Measurements from ENCODE around the gene USP40. TPM values are rescaled to one million over a fixed set of nuclear protein-coding genes. Genes with fewer than 3 reads are reported as not detected.

USP40 gene
- total RNA-seq, 4 donors from 2014 or later = 30.7 to 113 (median 41.3) TPM

- no peaks in the 10 kb centered on the region for H3K27me3 ChIP-seq
- no peak overlapping the region for H3K4me3 ChIP-seq
- 94% methylated on average over 20 of the region's 20 CpGs; no CpG with 5 or more reads in 1 of the 2 donors for WGBS, 2 donors (ENCODE audit: low coverage in 1 of 2)
- peaks cover 0 to 10% (median 3%) of the 10 kb centered on the region in 4 donors for H3K4me1 ChIP-seq
- TF ChIP-seq CTCF (IDR thresholded peaks at IDR 0.05) = no peak
- no peak for TF ChIP-seq POLR2A (IDR thresholded peaks at IDR 0.05)
- H3K27ac ChIP-seq = no peak overlapping the region
- no peaks in the 10 kb centered on the region for H3K9me3 ChIP-seq
- in situ Hi-C loops (cut with MboI; ENCODE audit: low pct_ligation_motif_present in 1 of 4, low pct_unique_long_range_greater_than_20kb in 1 of 4, low sequenced_read_pairs in 3 of 4) = loop anchor here in 2 of 4 donors (25.0 kb wide), 2 partner anchors 254 to 379 kb away; partner anchors contain the start of genes UGT1A4 (in 1 of the 2) and UGT1A5 (in 1 of the 2)
- no peak for DNase-seq
- intact Hi-C loops (cut with DNase I; ENCODE audit: low total_unique reads) = loop anchor here (10.0 kb wide), 1 partner anchor 183 kb away; no protein-coding TSS in a partner anchor
- peaks cover 0 to 52% (median 19%) of the 10 kb centered on the region in 4 donors for H3K36me3 ChIP-seq
These were observed 108.5 kb downstream of the USP40 start for GRCh38 chr2:233458031-233458610.

- H3K4me1 ChIP-seq = peaks cover 0 to 10% (median 3%) of the 10 kb centered on the region in 4 donors
- no peak for DNase-seq
- no peak overlapping the region for H3K27ac ChIP-seq
- H3K27me3 ChIP-seq = no peaks in the 10 kb centered on the region
- in situ Hi-C loops (cut with MboI; ENCODE audit: low pct_ligation_motif_present in 1 of 4, low pct_unique_long_range_greater_than_20kb in 1 of 4, low sequenced_read_pairs in 3 of 4) = loop anchor here in 2 of 4 donors (25.0 kb wide), 2 partner anchors 255 to 380 kb away; partner anchors contain the start of genes UGT1A4 (in 1 of the 2) and UGT1A5 (in 1 of the 2)
- H3K36me3 ChIP-seq = peaks cover 0 to 52% (median 20%) of the 10 kb centered on the region in 4 donors
- intact Hi-C loops (cut with DNase I; ENCODE audit: low total_unique reads) = loop anchor here (10.0 kb wide), 1 partner anchor 183 kb away; no protein-coding TSS in a partner anchor
- no peak overlapping the region for H3K4me3 ChIP-seq
- WGBS, 2 donors (ENCODE audit: low coverage in 1 of 2) = 71 to 86% methylated on average over 5 of the region's 5 CpGs
- no peak for TF ChIP-seq POLR2A (IDR thresholded peaks at IDR 0.05)
- TF ChIP-seq CTCF (IDR thresholded peaks at IDR 0.05) = no peak
- TF ChIP-seq EP300 (IDR thresholded peaks at IDR 0.05; ENCODE audit: low read depth) = no peak
- TF ChIP-seq POLR2AphosphoS5 (IDR thresholded peaks at IDR 0.05) = no peak
- no peaks in the 10 kb centered on the region for H3K9me3 ChIP-seq
These were observed 109.2 kb downstream of the USP40 start for GRCh38 chr2:233457356-233457755.

- no peak for DNase-seq
- H3K36me3 ChIP-seq = peaks cover 0 to 54% (median 22%) of the 10 kb centered on the region in 4 donors
- H3K4me1 ChIP-seq = peaks cover 0 to 10% (median 3%) of the 10 kb centered on the region in 4 donors
- no peak overlapping the region for H3K27ac ChIP-seq
- in situ Hi-C loops (cut with MboI; ENCODE audit: low pct_ligation_motif_present in 1 of 4, low pct_unique_long_range_greater_than_20kb in 1 of 4, low sequenced_read_pairs in 3 of 4) (loop anchor here in 2 of 4 donors (25.0 kb wide), 2 partner anchors 255 to 380 kb away; partner anchors contain the start of genes UGT1A4 (in 1 of the 2) and UGT1A5 (in 1 of the 2)), intact Hi-C loops (cut with DNase I; ENCODE audit: low total_unique reads) (loop anchor here (10.0 kb wide), 1 partner anchor 182 kb away; no protein-coding TSS in a partner anchor)
- TF ChIP-seq POLR2A (IDR thresholded peaks at IDR 0.05) (no peak), CTCF (IDR thresholded peaks at IDR 0.05) (no peak), POLR2AphosphoS5 (IDR thresholded peaks at IDR 0.05) (no peak), EP300 (IDR thresholded peaks at IDR 0.05; ENCODE audit: low read depth) (no peak)
- 96 to 100% methylated on average over 1 to 5 of the region's 5 CpGs for WGBS, 2 donors (ENCODE audit: low coverage in 1 of 2)
- no peak overlapping the region for H3K4me3 ChIP-seq
- no peaks in the 10 kb centered on the region for H3K27me3 ChIP-seq
- H3K9me3 ChIP-seq = no peaks in the 10 kb centered on the region
These were observed 109.6 kb downstream of the USP40 start for GRCh38 chr2:233456934-233457333.

- 90% methylated on average over 11 of the region's 11 CpGs for WGBS, 2 donors (ENCODE audit: low coverage in 1 of 2)
- intact Hi-C loops (cut with DNase I; ENCODE audit: low total_unique reads) = loop anchor here (10.0 kb wide), 1 partner anchor 181 kb away; no protein-coding TSS in a partner anchor
- in situ Hi-C loops (cut with MboI; ENCODE audit: low pct_ligation_motif_present in 1 of 4, low pct_unique_long_range_greater_than_20kb in 1 of 4, low sequenced_read_pairs in 3 of 4) = loop anchor here in 2 of 4 donors (25.0 kb wide), 2 partner anchors 256 to 381 kb away; partner anchors contain the start of genes UGT1A4 (in 1 of the 2) and UGT1A5 (in 1 of the 2)
- Histone ChIP-seq H3K4me1 (peaks cover 0 to 9% (median 3%) of the 10 kb centered on the region in 4 donors), H3K36me3 (peaks cover 0 to 55% (median 23%) of the 10 kb centered on the region in 4 donors), H3K27ac (no peak overlapping the region), H3K4me3 (no peak overlapping the region), H3K27me3 (no peaks in the 10 kb centered on the region), H3K9me3 (no peaks in the 10 kb centered on the region)
- DNase-seq = no peak
- TF ChIP-seq CTCF (IDR thresholded peaks at IDR 0.05) (no peak), EP300 (IDR thresholded peaks at IDR 0.05; ENCODE audit: low read depth) (no peak), POLR2A (IDR thresholded peaks at IDR 0.05) (no peak), POLR2AphosphoS5 (IDR thresholded peaks at IDR 0.05) (no peak)
These were observed 110.5 kb downstream of the USP40 start for GRCh38 chr2:233456111-233456510.
